ENCODE data around the gene LNX2.

The LNX2 gene

GRCh38 chr13:27504128-27504867, 116.0 kb downstream of the LNX2 start:
- DNase-seq (ENCODE audit: low spot score): no peak

DNA sequence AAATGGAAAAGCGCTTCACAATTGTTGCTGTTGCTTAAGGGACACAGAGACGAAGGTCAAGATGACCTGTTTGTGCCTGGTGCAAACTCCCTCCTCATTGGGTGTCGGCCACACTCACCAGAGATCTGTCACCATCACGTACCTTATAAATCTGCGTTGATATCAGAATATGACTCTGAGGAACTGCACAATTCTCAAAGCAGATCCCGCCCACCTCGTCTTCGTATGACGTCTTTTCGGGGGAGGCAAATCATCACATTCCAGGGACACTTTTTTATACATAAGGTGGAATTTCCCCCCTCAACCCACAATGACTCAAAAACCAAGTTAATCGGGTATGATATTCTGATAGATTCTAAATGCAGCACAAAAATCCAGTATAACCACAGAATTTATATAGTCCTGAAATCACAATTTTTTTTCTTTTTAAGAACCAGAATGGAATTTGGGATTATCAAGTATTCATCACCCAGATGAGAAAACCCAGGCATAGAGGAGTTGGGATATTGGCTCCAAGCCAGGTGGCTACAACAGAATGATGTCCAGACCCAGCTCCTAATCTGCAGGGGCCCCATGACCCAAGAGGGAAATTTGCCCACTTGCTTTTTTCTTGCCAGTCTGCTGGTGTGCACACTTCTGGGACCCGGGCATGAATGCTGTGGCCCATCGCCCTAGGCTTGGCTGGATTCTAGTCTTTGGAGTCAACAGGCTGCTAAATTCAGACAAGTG, 119.4 kb downstream of the LNX2 start:
- DNase-seq (ENCODE audit: low spot score): no peak

GRCh38 chr13:27497563-27498230, 122.6 kb downstream of the LNX2 start:
- no peak for DNase-seq (ENCODE audit: low spot score)

DNA sequence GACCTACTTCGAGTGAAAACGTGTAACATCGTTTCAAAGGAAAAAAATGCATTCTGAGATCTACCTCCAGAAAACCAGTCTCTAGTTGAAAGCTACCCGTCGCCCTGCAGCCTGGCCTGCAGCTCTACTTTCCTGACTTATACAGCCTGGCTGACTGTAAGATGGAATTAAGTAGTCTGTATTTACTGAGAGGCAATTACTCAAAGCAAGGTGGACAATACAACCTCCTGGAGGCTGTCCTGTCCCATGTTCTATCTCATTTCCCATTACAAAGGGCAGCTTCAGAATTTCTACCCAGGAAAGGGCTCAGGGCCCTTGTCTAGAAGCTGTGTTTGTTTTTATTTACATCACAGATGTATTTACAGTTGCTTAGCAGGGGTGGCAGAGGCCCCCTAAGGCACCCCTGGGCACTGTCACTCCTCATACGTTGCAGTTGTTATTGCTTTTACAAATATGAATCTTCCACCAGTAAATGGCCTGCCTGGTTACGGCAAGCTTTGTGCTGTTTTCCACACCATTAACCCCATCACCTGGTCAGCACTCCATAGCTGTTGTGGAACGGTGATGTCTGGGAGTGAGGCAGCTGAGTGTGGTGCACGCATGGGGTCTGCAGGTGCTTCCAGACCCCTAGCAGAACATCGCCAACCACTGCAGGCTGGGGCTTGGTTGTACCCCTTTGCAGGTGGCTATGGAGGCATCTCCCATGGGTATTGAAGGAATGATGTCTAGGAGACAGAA, 123.6 kb downstream of the LNX2 start:
- no peak for DNase-seq (ENCODE audit: low spot score)

- no peak for DNase-seq (ENCODE audit: low spot score)
These were observed 124.3 kb downstream of the LNX2 start for GRCh38 chr13:27496006-27496405.

Data from hematopoietic multipotent progenitor cell treated with erythropoietin and hydrocortisone succinate and interleukin-3 and kit ligand, for 15 days (in vitro differentiated cells).